ENCODE data around the gene DLEC1. TPM values are rescaled to one million over a fixed set of nuclear protein-coding genes. Genes with fewer than 3 reads are reported as not detected.

Gene DLEC1
- total and polyA plus RNA-seq, 9 of the 15 experiments (the other 6 are each of a cell fraction or from before 2014, with no cell fraction given): 0.07 to 0.08 TPM; not detected in 7

DNA sequence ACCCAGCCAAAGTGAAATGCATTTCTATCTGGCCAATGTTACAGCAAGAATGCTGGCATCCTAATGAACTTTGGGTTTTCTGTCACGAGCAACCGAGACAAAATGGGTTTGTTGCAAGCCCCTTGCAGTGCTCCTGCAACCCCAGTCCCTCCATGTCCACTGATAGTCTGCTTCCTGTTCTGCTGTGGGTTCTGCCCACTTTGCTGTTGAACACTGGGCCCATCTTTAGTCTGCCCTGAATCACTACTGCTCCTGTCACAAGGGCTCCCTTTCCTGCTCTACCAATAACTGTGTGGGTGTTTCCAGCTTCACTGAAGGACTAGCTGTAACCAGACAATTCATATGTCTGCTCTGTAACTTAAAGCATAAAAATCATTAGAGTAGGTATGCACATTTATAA, 113.6 kb downstream of the DLEC1 start:
- no peaks in the 10 kb centered on the region for H3K9me3 ChIP-seq (replicated peaks; ENCODE audit: control insufficient read depth, insufficient read depth, low read depth, low read length)
- no peak overlapping the region for H3K27ac ChIP-seq (ENCODE audit: extremely low read depth, low read depth, low read length)
- H3K4me3 ChIP-seq: no peak overlapping the region
- intact Hi-C loops (cut with micrococcal nuclease) (no loop called here), in situ Hi-C loops (cut with MboI) (no loop called here)
- peaks cover 9 to 32% of the 10 kb centered on the region in 2 experiments for H3K4me1 ChIP-seq (replicated peaks in 1 of 2; ENCODE audit: control insufficient read depth in 2 of 2, insufficient read depth in 2 of 2, low read length in 2 of 2)
- H3K36me3 ChIP-seq (ENCODE audit: control insufficient read depth, insufficient read depth, low read length): no peaks in the 10 kb centered on the region
- DNase-seq (ENCODE audit: extremely low read depth in 1 of 4, low spot score in 3 of 4): no peak
- no peak overlapping the region for H2AFZ ChIP-seq (ENCODE audit: low read depth, low read length)
- no peak overlapping the region for H3K9ac ChIP-seq (ENCODE audit: insufficient read depth in 1 of 2, low read depth in 2 of 2, low read length in 2 of 2)
- H3K4me2 ChIP-seq (ENCODE audit: insufficient read depth, low read length): no peak overlapping the region
- no TSS peak for BruUV-seq (replicated peaks)
- ChIA-PET POLR2A (interaction anchor here (0.6 to 4.3 kb wide), 4 partner anchors 11 to 70 kb away, joined by 3 to 29 read pairs (median 8); partner anchors contain the start of genes ACAA1 and OXSR1), CTCF (ENCODE audit: low intra/inter-chr PET ratio) (no interaction called here)
- no peaks in the 10 kb centered on the region for H3K9me1 ChIP-seq (ENCODE audit: control insufficient read depth, insufficient read depth, low read length)
- ATAC-seq: no peak
- no peak for FAIRE-seq
- H4K20me1 ChIP-seq (replicated peaks; ENCODE audit: control insufficient read depth, insufficient read depth, low read length): no peaks in the 10 kb centered on the region
- H3K27me3 ChIP-seq (ENCODE audit: control insufficient read depth in 2 of 2, insufficient read depth in 2 of 2, low read length in 2 of 2): no peaks in the 10 kb centered on the region
- WGBS (ENCODE audit: insufficient coverage, low coverage, missing lambda C conversion rate): 39% methylated on average over 2 of the region's 2 CpGs
- H3K79me2 ChIP-seq (ENCODE audit: control insufficient read depth, insufficient read depth, low read length): no peaks in the 10 kb centered on the region
- TF ChIP-seq NR4A1 (CRISPR knock-in tag; IDR thresholded peaks at IDR 0.05): no peak
- TF ChIP-seq NR4A1 (tag; IDR thresholded peaks at IDR 0.05): no peak
- no peak for TF ChIP-seq PML (IDR thresholded peaks at IDR 0.05; ENCODE audit: low read length)
- TF ChIP-seq, protein P1, sequence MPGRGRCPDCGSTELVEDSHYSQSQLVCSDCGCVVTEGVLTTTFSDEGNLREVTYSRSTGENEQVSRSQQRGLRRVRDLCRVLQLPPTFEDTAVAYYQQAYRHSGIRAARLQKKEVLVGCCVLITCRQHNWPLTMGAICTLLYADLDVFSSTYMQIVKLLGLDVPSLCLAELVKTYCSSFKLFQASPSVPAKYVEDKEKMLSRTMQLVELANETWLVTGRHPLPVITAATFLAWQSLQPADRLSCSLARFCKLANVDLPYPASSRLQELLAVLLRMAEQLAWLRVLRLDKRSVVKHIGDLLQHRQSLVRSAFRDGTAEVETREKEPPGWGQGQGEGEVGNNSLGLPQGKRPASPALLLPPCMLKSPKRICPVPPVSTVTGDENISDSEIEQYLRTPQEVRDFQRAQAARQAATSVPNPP (IDR thresholded peaks at IDR 0.05; ENCODE audit: borderline replicate concordance, insufficient read depth, insufficient read length): no peak
- TF ChIP-seq CTCF (IDR thresholded peaks at IDR 0.05 in 2 of 3, conservative IDR thresholded peaks at IDR 0.05 in 1 of 3; ENCODE audit: insufficient read depth in 2 of 3, low read depth in 1 of 3, low read length in 3 of 3): no peak
- no peak for TF ChIP-seq CREB3 (tag; conservative IDR thresholded peaks at IDR 0.05; ENCODE audit: low read depth)
- no peak for TF ChIP-seq ZNF398 (CRISPR knock-in tag; IDR thresholded peaks at IDR 0.05)
- TF ChIP-seq ZBTB33 (CRISPR knock-in tag; IDR thresholded peaks at IDR 0.05): no peak
- TF ChIP-seq ZNF57 (CRISPR knock-in tag; IDR thresholded peaks at IDR 0.05): no peak
